ENCODE data around the gene GCK. TPM values are rescaled to one million over a fixed set of nuclear protein-coding genes. Genes with fewer than 3 reads are reported as not detected.

Gene GCK
- total RNA-seq, 1 donor = 0.43 TPM

DNA sequence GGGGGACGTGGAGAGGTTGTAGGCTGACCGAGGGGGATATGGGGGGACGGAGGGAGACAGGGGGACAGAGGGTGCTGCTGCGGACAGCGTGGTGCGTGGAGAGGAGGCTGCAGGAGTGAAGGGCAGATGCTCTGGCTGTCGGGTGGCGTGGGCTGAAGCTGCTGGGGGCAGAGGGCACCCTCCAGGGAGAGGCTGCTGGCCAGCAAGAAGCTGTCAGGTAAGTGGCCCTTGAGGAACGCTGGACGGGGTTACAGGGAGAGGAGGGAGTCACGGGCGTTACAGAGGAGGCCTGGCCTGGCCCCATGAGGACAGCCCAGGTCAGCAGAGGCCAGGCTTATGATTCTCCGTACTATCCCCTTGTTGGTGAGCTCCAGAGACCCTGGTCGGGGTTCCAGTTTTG, 38.7 kb upstream of the GCK start:
- H3K4me3 ChIP-seq (ENCODE audit: low read depth, low read length) = no peak overlapping the region
- TF ChIP-seq, protein P1, sequence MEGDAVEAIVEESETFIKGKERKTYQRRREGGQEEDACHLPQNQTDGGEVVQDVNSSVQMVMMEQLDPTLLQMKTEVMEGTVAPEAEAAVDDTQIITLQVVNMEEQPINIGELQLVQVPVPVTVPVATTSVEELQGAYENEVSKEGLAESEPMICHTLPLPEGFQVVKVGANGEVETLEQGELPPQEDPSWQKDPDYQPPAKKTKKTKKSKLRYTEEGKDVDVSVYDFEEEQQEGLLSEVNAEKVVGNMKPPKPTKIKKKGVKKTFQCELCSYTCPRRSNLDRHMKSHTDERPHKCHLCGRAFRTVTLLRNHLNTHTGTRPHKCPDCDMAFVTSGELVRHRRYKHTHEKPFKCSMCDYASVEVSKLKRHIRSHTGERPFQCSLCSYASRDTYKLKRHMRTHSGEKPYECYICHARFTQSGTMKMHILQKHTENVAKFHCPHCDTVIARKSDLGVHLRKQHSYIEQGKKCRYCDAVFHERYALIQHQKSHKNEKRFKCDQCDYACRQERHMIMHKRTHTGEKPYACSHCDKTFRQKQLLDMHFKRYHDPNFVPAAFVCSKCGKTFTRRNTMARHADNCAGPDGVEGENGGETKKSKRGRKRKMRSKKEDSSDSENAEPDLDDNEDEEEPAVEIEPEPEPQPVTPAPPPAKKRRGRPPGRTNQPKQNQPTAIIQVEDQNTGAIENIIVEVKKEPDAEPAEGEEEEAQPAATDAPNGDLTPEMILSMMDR (IDR thresholded peaks at IDR 0.05; ENCODE audit: insufficient read depth, low read depth, low read length) = no peak
- no peak for DNase-seq (ENCODE audit: low read depth)

DNA sequence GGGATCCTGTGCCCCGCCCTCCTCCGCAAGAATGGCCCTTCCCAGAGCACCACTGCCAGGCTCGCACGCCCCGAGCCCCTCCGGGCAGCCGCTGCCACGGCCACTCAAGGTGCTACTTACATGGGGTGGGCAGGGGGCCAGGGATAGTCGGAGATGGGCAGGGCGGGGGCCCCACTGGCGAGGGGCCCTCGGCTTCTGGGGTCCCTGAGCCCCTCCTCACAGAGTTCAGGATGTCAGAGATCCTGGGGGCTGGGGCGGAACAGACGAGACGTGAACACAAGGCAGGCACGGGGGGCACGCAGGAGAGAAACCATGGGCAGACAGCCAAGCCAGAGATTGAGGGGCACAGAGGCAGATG, 37.1 kb upstream of the GCK start:
- DNase-seq (ENCODE audit: low read depth) = no peak
- no peak overlapping the region for H3K4me3 ChIP-seq (ENCODE audit: low read depth, low read length)
- TF ChIP-seq, protein P1 (IDR thresholded peaks at IDR 0.05; ENCODE audit: insufficient read depth, low read depth, low read length) = no peak

DNA sequence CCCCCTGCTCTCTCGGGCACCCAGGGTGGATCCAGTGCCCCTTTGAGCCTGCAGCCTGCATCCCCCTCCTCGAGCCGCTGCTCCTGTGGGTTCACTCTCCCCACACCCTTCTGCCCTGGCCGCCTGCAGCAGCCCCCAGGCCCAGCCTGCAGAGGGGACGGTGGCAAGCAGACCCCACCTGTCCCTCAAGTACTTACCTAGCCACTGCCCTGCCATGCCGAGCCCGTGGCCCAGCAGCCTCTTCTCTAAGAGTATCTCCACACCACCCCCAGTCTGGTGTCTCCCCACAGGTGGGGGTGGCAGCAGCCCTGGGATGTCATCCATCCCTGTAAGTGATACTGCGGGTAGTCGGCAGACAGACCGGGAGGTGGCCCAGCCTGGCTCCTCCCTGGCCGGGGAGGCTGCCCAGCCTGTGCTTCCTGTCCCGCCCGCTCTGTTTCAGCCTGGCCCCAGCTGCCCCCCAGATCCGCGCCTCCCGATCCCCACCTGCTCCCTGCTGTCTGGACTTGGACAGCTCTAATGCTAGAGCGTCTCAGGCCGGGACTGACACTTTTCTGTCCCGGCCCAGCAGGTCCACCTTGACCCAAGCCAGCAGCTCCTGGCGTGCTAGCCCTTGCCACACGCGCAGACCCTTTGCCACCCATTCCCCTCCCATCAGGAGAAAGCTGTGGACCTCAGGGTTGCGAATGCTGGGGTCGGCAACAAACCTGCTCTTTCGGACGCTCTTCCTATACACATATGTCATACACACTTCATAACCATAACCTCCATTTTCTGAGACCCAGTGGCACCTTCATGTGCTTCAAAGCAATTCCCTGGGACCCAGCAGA, 36.5 kb upstream of the GCK start:
- no peak for DNase-seq (ENCODE audit: low read depth)
- H3K4me3 ChIP-seq (ENCODE audit: low read depth, low read length) = no peak overlapping the region

GRCh38 chr7:44224974-44225565, 35.8 kb upstream of the GCK start:
- TF ChIP-seq, protein P1 (IDR thresholded peaks at IDR 0.05; ENCODE audit: insufficient read depth, low read depth, low read length) = no peak
- H3K4me3 ChIP-seq (ENCODE audit: low read depth, low read length) = no peak overlapping the region
- DNase-seq (ENCODE audit: low read depth) = no peak

More for the DNA sequence above, 36.5 kb upstream of the GCK start:
- TF ChIP-seq, protein P1 (IDR thresholded peaks at IDR 0.05; ENCODE audit: insufficient read depth, low read depth, low read length) = no peak

- DNase-seq (ENCODE audit: low read depth) = no peak
- TF ChIP-seq, protein P1 (IDR thresholded peaks at IDR 0.05; ENCODE audit: insufficient read depth, low read depth, low read length) = no peak
- H3K4me3 ChIP-seq (ENCODE audit: low read depth, low read length) = no peak overlapping the region
Measured at GRCh38 chr7:44224080-44224973, 35.1 kb upstream of the GCK start.

DNA sequence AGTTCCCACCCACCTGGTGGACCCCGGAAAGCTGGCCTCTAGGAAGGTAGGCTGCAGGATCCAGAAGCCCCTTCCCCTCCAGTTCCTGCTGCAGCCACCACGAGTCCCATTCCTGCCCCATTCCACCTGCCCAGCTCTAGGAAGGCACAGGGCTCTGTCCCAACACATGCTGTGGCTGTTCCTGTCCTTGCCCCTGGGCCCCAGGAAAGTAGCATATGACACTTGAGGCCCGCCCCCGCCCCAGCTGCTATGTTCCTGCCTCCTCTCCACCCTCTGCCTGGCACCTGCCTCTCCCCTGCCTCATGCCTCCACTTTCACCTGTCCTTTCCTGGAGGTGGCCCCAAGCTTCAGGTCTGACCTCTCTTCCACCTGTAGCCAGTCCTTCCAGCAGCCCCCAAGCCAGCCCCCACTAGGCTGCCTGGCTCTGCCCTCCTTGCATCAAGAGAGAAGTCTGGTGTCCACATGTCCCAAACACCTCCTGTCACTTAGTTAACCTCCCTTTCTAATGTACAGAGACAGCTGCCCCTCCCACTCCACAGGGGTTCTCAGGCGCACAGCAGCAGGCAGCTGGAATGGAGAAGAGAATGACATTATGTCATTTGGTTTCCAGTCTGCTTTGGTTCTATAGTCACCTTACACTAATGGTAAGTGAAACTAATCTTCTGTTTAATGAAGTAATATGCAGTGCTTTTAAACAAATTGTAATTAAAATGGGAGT, 34.3 kb upstream of the GCK start:
- TF ChIP-seq, protein P1 (IDR thresholded peaks at IDR 0.05; ENCODE audit: insufficient read depth, low read depth, low read length) = no peak
- no peak overlapping the region for H3K4me3 ChIP-seq (ENCODE audit: low read depth, low read length)
- DNase-seq (ENCODE audit: low read depth) = no peak

All from fibroblast of villous mesenchyme (primary cell).